ENCODE results near the gene PBRM1.

PBRM1 gene

GRCh38 chr3:52506266-52506966, 179.3 kb downstream of the PBRM1 start:
- H3K4me3 Mint-ChIP-seq: no peak overlapping the region
- no peaks in the 10 kb centered on the region for H3K36me3 Mint-ChIP-seq (ENCODE audit: low read depth)
- no peaks in the 10 kb centered on the region for H3K4me1 Mint-ChIP-seq
- H3K27me3 Mint-ChIP-seq (ENCODE audit: low read depth): peaks cover 11% of the 10 kb centered on the region
- no peaks in the 10 kb centered on the region for H3K9me3 Mint-ChIP-seq
- no peak for TF ChIP-seq CTCF (IDR thresholded peaks at IDR 0.05; ENCODE audit: unreplicated experiment in 3 of 3)
- H3K27ac Mint-ChIP-seq: no peak overlapping the region

- no peak for TF ChIP-seq CTCF (IDR thresholded peaks at IDR 0.05; ENCODE audit: unreplicated experiment in 3 of 3)
- Mint-ChIP-seq H3K27me3 (ENCODE audit: low read depth) (peaks cover 6% of the 10 kb centered on the region), H3K4me1 (no peaks in the 10 kb centered on the region), H3K9me3 (no peaks in the 10 kb centered on the region), H3K36me3 (ENCODE audit: low read depth) (no peaks in the 10 kb centered on the region), H3K27ac (no peak overlapping the region), H3K4me3 (no peak overlapping the region)
These were observed 180.7 kb downstream of the PBRM1 start for GRCh38 chr3:52504977-52505376.

GRCh38 chr3:52503788-52504424, 181.8 kb downstream of the PBRM1 start:
- H3K27me3 Mint-ChIP-seq (ENCODE audit: low read depth): peaks cover 4% of the 10 kb centered on the region
- H3K9me3 Mint-ChIP-seq: no peaks in the 10 kb centered on the region
- no peaks in the 10 kb centered on the region for H3K4me1 Mint-ChIP-seq
- no peak for TF ChIP-seq CTCF (IDR thresholded peaks at IDR 0.05; ENCODE audit: unreplicated experiment in 3 of 3)
- no peaks in the 10 kb centered on the region for H3K36me3 Mint-ChIP-seq (ENCODE audit: low read depth)
- H3K27ac Mint-ChIP-seq: no peak overlapping the region
- no peak overlapping the region for H3K4me3 Mint-ChIP-seq

- Mint-ChIP-seq H3K4me1 (no peaks in the 10 kb centered on the region), H3K27ac (no peak overlapping the region), H3K36me3 (ENCODE audit: low read depth) (no peaks in the 10 kb centered on the region), H3K9me3 (no peaks in the 10 kb centered on the region), H3K27me3 (ENCODE audit: low read depth) (peaks cover 4% of the 10 kb centered on the region), H3K4me3 (no peak overlapping the region)
- no peak for TF ChIP-seq CTCF (IDR thresholded peaks at IDR 0.05; ENCODE audit: unreplicated experiment in 3 of 3)
These were observed 182.8 kb downstream of the PBRM1 start for GRCh38 chr3:52502808-52503350.

- no peak for TF ChIP-seq CTCF (IDR thresholded peaks at IDR 0.05; ENCODE audit: unreplicated experiment in 3 of 3)
- no peaks in the 10 kb centered on the region for H3K4me1 Mint-ChIP-seq
- H3K36me3 Mint-ChIP-seq (ENCODE audit: low read depth): no peaks in the 10 kb centered on the region
- H3K27me3 Mint-ChIP-seq (ENCODE audit: low read depth): no peaks in the 10 kb centered on the region
- H3K27ac Mint-ChIP-seq: no peak overlapping the region
- H3K4me3 Mint-ChIP-seq: no peak overlapping the region
- H3K9me3 Mint-ChIP-seq: no peaks in the 10 kb centered on the region
These were observed 183.7 kb downstream of the PBRM1 start for GRCh38 chr3:52502001-52502400.
